PC-3 (cell line): ENCODE measurements around the gene GPR6.

Experiments
- CTCF ChIP-seq: fragments of 300-600 bp; sonication (generic); conservative IDR thresholded peaks from 2 replicates; pipeline ENCODE4 v1.5.1; 2017; ENCODE audit warnings: antibody characterized with exemption, low read depth, mild to moderate bottlenecking, low read length
- EZH2 ChIP-seq: fragments of 300-600 bp; sonication (generic); IDR thresholded peaks from one replicate; pipeline ENCODE4 v1.6.1; 2017; ENCODE audit warnings: antibody characterized with exemption, mild to moderate bottlenecking, low read length; ENCODE audit not compliant: unreplicated experiment

- TF ChIP-seq EZH2 (no peak), CTCF (no peak)
Measured at GRCh38 chr6:109945091-109945490, 33.0 kb upstream of the GPR6 start.
